Measurements from ENCODE around the gene ELFN1.

Gene ELFN1

DNA sequence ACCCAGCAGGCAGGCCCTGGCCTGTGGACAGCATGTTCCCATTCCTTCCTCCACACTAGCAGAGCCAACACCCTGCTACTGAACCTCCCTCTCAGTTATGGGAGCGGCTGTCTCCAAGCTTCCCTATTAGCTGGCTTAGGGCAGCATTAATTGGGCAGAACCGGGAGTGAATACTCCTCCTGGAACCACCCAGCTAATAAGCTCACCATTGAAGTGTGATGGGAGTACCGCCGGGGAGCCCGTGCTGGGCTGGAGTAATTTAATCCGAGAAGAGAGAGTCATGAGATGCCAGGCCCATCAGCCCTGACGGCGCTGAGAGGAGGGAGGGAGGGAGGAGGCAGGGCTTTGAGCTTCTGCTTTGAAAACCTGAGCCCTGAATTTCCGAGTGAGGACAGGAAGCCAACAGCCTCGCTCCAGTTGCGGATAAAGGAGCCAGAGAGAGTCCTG lies 31.8 kb upstream of the ELFN1 start:
- DNase-seq (ENCODE audit: low spot score in 2 of 2) = no peak
- Mint-ChIP-seq H3K4me1 (no peaks in the 10 kb centered on the region), H3K36me3 (peaks cover 6% of the 10 kb centered on the region), H3K9me3 (peaks cover 8% of the 10 kb centered on the region), H3K27ac (no peak overlapping the region), H3K27me3 (peaks cover 9% of the 10 kb centered on the region), H3K4me3 (no peak overlapping the region)
- ATAC-seq (ENCODE audit: low read depth) = no peak

DNA sequence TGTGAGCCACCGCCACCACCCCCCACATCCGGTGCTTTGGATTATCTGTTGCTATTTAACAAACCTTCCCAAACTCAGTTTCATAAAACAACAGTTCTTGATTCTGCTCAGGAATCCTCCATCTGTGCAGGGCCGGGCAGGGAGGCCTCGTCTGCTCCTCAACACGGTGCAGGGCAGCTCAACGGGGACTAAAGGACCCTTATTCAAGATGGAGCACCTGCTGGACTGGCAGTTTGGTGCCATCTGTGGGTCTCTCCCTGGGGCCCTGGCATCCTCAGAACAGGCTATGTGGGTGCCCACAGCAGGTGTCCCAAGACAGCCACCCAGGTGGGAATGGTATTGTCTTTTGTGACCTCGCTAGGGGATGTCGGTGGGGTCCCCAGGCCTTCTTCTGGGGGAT lies 31.0 kb upstream of the ELFN1 start:
- DNase-seq (ENCODE audit: low spot score in 2 of 2) (no peak), ATAC-seq (ENCODE audit: low read depth) (no peak)
- Mint-ChIP-seq H3K36me3 (peaks cover 6% of the 10 kb centered on the region), H3K27ac (no peak overlapping the region), H3K4me1 (no peaks in the 10 kb centered on the region), H3K4me3 (no peak overlapping the region), H3K27me3 (peaks cover 9% of the 10 kb centered on the region), H3K9me3 (peaks cover 8% of the 10 kb centered on the region)

DNA sequence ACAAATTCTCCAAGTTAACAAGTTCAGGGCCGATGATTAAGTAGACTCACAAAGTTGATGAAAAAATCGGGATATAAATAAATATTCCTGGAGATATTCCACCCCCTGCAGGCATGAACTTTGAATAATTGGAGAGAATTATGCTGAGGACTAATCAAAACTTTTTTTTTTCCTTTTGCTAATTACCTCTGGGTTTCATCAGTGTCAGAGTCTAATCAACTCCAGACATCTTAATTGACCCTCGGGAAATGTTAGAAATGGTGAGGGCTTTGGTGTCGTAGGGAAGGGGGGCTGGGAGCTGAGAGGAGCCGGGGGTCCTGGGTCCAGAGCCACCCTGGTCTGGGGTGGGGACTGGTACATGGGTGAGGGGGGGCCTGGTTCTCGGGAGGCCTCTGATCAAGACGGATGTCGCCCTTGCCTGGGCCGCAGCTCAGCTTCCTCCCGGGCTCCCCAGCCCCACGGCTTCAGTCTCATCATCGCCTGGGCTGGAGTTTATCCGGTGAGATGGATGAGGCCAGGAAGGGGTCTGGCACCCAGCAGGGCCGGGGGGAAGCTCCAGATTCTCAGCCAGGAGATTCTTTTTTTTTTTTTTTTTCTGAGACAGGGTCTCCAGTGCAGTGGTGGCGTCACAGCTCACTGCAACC lies 30.4 kb upstream of the ELFN1 start:
- Mint-ChIP-seq H3K27me3 (peaks cover 5% of the 10 kb centered on the region), H3K9me3 (peaks cover 7% of the 10 kb centered on the region), H3K4me3 (no peak overlapping the region), H3K4me1 (no peaks in the 10 kb centered on the region), H3K36me3 (peaks cover 3% of the 10 kb centered on the region), H3K27ac (no peak overlapping the region)
- ATAC-seq (ENCODE audit: low read depth) (no peak), DNase-seq (ENCODE audit: low spot score in 2 of 2) (no peak)

DNA sequence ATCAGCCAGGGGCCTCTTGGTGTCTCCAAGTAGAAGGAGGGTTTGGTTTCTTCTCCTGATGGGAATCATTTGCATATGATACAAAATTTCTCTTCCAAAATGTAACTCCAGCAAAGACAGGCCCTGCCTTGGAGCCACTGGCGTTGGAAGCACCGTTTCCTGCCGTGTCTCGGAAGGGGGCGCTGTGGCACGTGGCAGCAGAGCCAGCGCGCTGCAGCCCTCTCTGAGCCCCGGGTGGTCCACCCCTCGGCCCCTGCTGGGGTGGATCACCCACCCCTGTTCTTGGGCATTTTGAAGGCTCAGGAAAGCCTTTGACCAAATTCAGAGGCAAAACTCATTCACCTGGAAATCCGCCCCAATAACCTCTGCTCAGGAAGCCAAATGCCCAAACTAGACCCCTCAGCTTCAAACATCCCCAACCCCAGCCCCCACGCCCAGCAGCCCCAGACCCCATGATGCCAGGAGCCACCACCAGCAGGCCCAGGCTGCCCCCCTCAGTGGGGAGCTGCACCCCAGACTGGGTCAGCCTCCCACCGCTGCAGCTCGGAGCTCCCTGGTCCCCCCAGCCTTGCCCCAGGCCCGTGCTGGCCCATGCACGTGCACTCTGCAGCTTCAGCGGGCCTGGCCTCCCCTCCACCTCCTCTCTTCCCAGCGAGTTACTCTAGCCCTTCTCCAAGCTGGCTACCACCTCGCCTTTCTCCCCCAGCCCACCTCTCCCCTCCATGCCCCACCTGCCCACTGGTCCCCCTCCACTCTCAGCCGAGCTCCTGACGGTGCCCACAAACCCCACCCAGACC lies 29.5 kb upstream of the ELFN1 start:
- DNase-seq (ENCODE audit: low spot score in 2 of 2) (no peak), ATAC-seq (ENCODE audit: low read depth) (no peak)
- H3K27me3 Mint-ChIP-seq = peaks cover 4% of the 10 kb centered on the region
- H3K36me3 Mint-ChIP-seq = peaks cover 2% of the 10 kb centered on the region
- H3K27ac Mint-ChIP-seq = no peak overlapping the region
- no peak overlapping the region for H3K4me3 Mint-ChIP-seq
- H3K4me1 Mint-ChIP-seq = no peaks in the 10 kb centered on the region
- H3K9me3 Mint-ChIP-seq = peaks cover 5% of the 10 kb centered on the region

DNA sequence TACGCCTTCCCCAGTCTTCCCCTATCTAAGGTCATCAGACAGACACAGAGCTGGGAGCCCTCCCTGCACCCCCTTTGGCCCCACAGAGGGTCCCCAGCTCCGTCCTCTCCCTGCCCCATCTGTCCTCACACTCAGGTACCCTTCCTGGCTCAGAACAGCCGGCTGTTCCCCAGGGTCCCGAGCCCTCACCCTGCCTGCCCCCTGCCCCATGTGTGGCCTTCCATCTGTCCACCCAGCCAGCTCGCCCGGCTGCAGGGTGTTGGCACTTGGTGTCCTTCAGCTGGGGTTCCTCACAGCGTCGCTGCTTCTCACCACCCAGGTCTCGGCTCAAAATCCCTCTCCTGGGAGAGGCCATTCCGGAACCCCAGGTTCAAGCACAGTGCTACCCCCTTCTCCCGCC lies 28.9 kb upstream of the ELFN1 start:
- peaks cover 4% of the 10 kb centered on the region for H3K27me3 Mint-ChIP-seq
- H3K4me1 Mint-ChIP-seq = no peaks in the 10 kb centered on the region
- ATAC-seq (ENCODE audit: low read depth) (no peak), DNase-seq (ENCODE audit: low spot score in 2 of 2) (no peak)
- H3K9me3 Mint-ChIP-seq = peaks cover 5% of the 10 kb centered on the region
- H3K36me3 Mint-ChIP-seq = peaks cover 2% of the 10 kb centered on the region
- no peak overlapping the region for H3K27ac Mint-ChIP-seq
- H3K4me3 Mint-ChIP-seq = no peak overlapping the region

DNA sequence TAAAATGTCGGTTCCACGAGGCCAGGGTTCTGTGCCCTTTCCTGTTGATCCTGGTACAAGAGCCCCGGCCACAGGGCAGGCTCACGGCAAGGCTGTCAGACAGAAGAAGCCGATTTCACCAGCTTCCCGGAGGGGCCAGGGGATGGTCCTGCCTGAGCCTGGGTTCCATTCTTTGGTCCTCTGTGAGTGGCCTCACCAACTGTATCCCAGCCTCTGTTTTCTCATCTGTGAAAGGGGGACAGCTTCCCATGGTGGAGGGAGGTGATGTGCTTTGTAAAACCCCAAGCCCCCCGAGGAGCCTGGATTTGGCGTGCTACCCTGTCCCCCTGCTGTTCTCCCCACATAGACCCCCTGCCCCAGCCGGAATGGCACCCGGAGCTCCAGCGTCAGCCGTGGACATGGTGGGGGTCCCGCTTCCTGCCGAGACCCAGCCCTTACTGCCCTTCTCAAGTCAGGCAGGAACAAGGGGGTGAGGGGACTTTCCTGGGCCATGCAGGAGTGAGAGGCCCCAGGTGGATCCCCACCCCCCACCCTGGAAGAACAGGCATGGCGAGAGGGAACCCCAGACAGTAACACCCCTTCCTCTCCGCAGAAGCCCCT lies 28.3 kb upstream of the ELFN1 start:
- Mint-ChIP-seq H3K4me3 (no peak overlapping the region), H3K4me1 (no peaks in the 10 kb centered on the region), H3K27me3 (peaks cover 4% of the 10 kb centered on the region), H3K36me3 (peaks cover 2% of the 10 kb centered on the region), H3K9me3 (peaks cover 5% of the 10 kb centered on the region), H3K27ac (no peak overlapping the region)
- ATAC-seq (ENCODE audit: low read depth) = no peak
- no peak for DNase-seq (ENCODE audit: low spot score in 2 of 2)

DNA sequence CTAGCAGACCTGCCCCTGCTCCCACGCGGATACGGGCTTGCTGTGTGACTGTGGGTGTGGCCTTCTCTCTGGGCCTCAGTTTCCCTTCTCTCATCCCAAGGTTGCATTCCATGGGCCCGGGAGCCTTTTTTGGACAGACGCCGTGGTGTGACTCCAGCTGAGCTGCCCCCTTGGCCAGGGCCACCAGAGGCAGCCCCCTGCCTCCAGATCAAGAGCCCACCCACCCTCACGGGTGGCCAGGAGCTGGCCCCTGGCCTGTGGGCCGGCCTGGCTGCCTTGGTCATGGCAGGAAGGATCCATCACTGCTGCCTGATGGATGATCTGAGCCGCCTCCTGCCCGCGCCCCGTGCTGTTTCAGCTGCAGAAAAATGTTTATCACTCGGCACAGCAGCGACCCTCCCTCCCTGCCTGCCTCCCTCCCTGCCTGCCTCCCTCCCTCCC lies 27.8 kb upstream of the ELFN1 start:
- Mint-ChIP-seq H3K36me3 (peaks cover 2% of the 10 kb centered on the region), H3K27ac (no peak overlapping the region), H3K27me3 (peaks cover 4% of the 10 kb centered on the region), H3K9me3 (peaks cover 2% of the 10 kb centered on the region), H3K4me1 (no peaks in the 10 kb centered on the region), H3K4me3 (no peak overlapping the region)
- DNase-seq (ENCODE audit: low spot score in 2 of 2) (no peak), ATAC-seq (ENCODE audit: low read depth) (no peak)

DNA sequence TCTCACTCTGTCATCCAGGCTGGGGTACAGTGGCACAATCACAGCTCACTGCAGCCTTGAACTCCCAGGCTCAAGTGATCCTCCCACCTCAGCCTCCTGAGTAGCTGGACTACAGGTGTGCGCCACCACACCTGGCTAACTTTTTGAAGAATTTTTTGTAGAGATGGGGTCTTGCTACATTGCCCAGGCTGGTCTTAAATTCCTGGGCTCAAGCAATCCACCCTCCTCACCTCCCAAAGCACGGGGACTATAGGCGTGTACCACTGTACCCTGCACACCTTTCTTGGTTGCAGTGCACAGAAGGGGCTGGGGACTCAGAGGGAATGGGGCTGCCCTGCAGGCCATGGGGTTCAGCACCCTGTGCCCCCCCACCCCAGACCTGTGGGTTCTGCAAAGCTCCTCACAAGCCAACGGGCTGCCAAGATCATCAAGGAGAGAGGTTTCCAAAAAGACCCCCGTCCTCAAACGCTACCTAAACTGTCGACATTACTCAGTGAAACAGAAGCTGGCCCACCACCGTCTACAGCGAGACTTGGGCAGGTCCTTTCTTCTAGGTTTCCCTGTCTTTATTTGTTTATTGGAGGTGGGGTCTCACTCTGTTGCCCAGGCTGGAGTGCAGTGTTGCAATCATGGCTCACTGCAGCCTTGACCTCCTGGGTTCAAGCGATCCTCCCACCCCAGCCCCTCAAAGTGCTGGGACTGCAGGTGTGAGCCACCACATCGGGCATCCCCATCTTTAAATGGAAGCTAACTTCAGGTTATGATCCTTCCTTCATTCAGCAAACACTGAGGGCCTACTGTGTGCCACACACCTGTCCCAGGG lies 26.6 kb upstream of the ELFN1 start:
- Mint-ChIP-seq H3K4me3 (no peak overlapping the region), H3K27me3 (peaks cover 4% of the 10 kb centered on the region), H3K27ac (no peak overlapping the region), H3K9me3 (no peaks in the 10 kb centered on the region), H3K4me1 (no peaks in the 10 kb centered on the region), H3K36me3 (no peaks in the 10 kb centered on the region)
- DNase-seq (ENCODE audit: low spot score in 2 of 2) (no peak), ATAC-seq (ENCODE audit: low read depth) (no peak)

DNA sequence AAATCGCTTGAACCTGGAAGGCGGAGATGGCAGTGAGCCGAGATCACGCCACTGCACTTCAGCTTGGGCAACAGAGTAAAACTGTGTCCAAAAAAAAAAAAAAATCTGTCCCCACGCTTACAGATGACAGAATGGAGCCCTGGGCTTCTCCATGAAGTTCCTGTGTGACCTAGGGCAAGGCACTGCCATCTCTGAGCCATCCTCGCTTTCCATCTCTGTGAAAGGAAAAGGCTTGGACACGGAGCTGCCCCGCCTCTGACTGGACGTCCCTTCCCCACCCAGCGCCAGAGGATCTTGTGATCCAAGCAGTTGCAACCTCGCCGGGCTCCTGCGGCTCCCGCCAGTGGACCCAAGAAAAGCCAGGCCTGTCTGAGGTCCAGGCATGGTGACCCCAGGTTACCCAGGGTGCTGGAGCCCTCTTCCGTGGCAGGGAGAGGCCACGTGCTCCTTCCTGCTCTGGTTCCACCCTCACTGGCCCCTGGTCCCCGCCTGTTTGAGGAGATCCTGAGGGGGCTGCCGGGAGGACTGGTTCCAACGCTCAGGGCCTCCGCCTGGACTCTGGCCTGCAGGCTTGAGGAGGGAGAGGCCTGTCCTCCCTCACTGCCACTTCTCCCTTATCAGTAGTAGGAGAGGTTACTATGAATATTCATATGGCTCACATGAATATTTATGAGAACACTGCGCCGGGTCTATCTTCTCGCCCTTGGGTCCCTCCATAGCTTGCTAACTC lies 25.6 kb upstream of the ELFN1 start:
- Mint-ChIP-seq H3K4me3 (no peak overlapping the region), H3K36me3 (no peaks in the 10 kb centered on the region), H3K27ac (no peak overlapping the region), H3K9me3 (no peaks in the 10 kb centered on the region), H3K27me3 (peaks cover 12% of the 10 kb centered on the region), H3K4me1 (no peaks in the 10 kb centered on the region)
- no peak for DNase-seq (ENCODE audit: low spot score in 2 of 2)
- no peak for ATAC-seq (ENCODE audit: low read depth)

DNA sequence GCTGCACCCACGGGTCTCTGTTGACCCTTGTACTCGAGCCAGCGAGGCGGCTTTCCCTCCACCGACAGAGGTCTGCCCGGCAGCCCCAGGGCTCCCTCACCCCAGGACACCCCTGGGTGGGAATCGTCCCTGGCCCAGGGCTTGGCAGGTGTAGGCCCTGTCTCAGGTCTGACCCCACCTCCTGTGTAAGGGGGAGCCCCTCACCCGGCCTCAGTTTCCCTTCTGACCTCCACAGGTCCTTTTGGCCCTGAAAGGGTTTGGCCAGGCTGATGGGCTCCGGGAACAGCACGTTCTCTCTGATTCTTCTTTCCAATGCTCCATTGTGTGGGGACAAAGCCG lies 25.0 kb upstream of the ELFN1 start:
- no peak overlapping the region for H3K4me3 Mint-ChIP-seq
- H3K9me3 Mint-ChIP-seq = no peaks in the 10 kb centered on the region
- DNase-seq (ENCODE audit: low spot score in 2 of 2) (no peak), ATAC-seq (ENCODE audit: low read depth) (no peak)
- H3K27me3 Mint-ChIP-seq = peaks cover 18% of the 10 kb centered on the region
- H3K36me3 Mint-ChIP-seq = no peaks in the 10 kb centered on the region
- no peak overlapping the region for H3K27ac Mint-ChIP-seq
- no peaks in the 10 kb centered on the region for H3K4me1 Mint-ChIP-seq

DNA sequence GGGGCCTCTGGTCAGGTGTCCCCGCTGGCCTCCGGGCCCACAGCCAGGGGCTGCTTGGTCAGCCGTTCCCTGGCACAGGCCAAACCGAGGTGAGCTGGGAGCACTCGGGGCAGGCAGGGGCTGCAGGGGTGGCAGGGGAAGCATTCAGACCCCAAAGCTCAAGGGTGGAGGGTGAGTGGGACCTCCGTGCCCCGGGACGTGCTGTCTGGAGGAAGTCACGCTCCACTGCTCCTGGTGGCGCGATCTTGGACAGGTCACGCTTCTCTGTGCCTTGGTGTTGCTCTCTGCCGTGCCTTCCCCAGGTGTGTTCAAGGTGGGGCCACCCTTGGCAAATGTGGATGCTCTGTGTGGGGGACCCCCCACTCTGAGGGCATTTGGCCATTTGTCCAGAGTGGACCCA lies 24.6 kb upstream of the ELFN1 start:
- Mint-ChIP-seq H3K4me3 (no peak overlapping the region), H3K27ac (no peak overlapping the region), H3K36me3 (no peaks in the 10 kb centered on the region), H3K4me1 (no peaks in the 10 kb centered on the region), H3K27me3 (peaks cover 18% of the 10 kb centered on the region), H3K9me3 (no peaks in the 10 kb centered on the region)
- ATAC-seq (ENCODE audit: low read depth) (no peak), DNase-seq (ENCODE audit: low spot score in 2 of 2) (no peak)

DNA sequence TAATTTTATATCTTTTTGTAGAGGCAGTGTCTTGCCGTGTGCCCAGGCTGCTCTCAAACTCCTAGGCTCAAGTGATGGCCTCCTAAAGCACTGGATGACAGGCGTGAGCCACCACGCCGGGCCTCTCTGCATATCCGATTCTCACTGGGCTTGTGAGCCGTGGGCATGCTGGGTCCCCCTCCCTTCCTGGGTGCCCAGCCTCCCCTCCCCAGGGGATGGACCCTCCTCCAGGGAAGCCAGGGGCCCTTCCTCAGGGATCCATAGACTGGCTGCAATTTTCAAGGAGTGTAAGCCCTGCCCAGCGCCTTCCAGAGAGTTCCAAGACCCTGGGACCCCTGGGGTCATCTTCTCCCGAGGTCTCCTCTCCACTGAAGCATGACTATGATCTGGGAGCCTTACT lies 23.7 kb upstream of the ELFN1 start:
- H3K27me3 Mint-ChIP-seq = peaks cover 17% of the 10 kb centered on the region
- H3K4me1 Mint-ChIP-seq = no peaks in the 10 kb centered on the region
- no peak overlapping the region for H3K27ac Mint-ChIP-seq
- DNase-seq (ENCODE audit: low spot score in 2 of 2) (no peak), ATAC-seq (ENCODE audit: low read depth) (no peak)
- H3K36me3 Mint-ChIP-seq = no peaks in the 10 kb centered on the region
- H3K9me3 Mint-ChIP-seq = no peaks in the 10 kb centered on the region
- H3K4me3 Mint-ChIP-seq = no peak overlapping the region

DNA sequence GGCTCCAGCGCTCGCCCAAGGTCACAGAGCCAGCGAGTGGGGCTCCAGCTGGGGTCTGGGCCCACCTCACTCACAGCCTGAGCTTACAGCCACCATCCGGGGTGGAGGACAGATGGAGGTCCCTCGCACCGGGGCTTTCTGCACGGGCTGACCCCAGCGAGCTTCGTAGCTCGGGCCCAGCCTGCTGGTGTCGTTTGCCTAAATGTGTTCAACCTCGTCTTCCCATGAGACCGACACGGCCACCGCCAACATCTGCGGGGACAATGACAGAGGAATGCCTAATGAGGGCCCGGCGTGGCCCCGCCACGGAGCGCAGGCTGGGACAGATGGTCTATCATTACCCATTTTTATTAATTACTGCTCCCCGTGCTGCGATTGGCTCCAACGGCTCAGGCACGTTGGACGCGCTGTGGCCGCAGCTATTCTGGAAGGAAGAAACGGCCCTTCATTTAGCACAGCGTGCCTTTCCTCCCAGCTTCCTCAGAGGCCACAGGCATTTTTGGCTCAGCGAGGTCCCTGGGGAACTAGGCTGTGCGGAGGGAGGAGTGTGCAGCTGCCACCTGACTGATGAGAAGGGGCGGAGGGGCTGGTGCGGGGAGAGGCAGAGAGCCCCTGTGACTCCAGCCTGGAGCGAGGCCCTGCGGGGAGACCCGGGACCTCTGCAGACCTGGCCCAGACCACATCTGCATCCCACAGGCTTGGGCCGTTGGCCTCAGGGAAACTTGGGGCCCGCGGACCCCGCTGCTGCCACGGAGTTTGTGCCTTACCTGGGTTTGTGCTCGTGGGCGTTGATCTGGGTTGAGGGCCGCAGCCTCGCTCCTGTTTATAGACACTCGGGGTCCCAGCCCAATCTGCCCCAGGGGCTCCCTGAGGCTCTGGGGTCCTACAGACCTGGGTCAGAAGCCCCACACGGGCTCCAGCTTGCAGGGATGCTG lies 22.9 kb upstream of the ELFN1 start:
- H3K4me3 Mint-ChIP-seq = no peak overlapping the region
- H3K4me1 Mint-ChIP-seq = no peaks in the 10 kb centered on the region
- ATAC-seq (ENCODE audit: low read depth) = no peak
- H3K27ac Mint-ChIP-seq = no peak overlapping the region
- peaks cover 17% of the 10 kb centered on the region for H3K27me3 Mint-ChIP-seq
- H3K9me3 Mint-ChIP-seq = no peaks in the 10 kb centered on the region
- no peak for DNase-seq (ENCODE audit: low spot score in 2 of 2)
- no peaks in the 10 kb centered on the region for H3K36me3 Mint-ChIP-seq
